CD4-positive, alpha-beta T cell treated with Interleukin-12 subunit alpha and Interleukin-12 subunit beta, for 1 hour (primary cell): ENCODE measurements around the gene CHST13.
"Not testable (repeated sequence)": the region's sequence is repeated elsewhere in the genome, so short reads cannot be mapped to it uniquely, and the experiment has no call there.

Source experiments
- DNase-seq: peaks from one replicate; pipeline ENCODE4 v3.0.0-alpha.2; 2020

CHST13 gene

DNA sequence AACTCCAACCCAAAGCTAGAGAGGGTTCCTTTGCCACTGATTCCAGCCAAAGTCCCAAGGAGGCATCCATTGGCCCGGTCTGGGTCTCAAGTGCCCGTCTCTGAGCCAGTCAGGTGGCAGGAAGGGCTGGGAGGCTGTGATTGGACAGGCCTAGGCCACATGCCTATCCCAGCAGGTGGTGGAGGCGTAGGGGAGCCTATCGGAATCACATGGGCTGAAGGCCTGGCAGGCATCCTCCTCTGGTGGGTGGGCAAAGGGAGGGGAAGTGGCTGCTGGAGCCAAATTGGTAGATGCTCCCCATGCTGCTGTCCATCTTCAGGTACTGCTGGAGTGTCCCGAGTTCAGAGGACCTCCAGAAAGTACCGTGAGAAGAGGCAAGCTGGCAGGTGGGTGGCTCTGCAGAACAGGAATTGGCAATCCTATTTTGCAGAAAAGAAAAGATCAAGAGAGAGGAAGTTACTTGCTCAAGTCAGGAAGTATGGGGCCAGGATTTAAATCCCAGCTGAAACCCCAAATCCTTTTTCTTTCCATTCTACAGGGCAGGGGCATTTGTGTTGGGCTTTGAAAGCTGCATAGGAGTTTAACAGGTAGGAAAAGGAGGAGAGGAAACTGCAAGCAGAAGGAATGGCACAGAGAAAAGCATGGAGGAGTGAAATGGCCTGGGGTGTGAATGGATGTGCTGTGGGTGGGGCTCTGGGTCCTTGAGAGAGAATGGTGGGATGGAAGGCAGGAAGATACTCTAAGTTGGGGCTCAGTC, 3.7 kb downstream of the CHST13 start:
- DNase-seq = no peak

- no peak for DNase-seq
Measured at GRCh38 chr3:126528419-126528799, 4.5 kb downstream of the CHST13 start.

GRCh38 chr3:126528800-126529541, 5.0 kb downstream of the CHST13 start:
- DNase-seq = no peak

DNA sequence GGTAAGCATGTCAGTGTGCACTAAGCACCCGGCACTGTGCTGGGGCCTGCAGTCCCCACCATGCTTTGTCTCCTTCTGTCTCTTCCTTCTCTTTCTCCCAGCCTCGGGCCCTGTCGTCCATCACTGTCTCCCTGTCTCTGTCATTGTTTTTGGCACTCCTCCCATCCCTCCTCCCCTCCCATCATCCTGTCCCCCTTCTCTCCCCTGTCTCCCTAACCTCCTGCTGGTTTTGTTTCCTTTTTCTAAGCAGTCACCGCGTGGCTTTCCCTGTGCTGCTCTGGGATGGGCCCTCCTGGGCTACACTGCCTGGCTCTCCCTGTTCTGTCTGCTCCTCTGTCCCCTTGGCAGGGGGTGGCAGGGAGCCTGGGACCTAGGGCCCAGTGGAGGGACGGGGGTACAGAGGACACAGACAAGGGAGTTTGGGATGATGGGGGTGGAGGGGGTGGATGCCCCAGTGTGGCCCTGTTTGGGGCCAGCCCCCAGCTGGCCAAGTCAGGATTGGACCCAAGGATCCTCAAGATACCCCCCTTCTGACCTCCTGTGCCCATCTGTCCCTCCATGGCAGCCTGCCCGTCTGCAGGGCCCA, 5.7 kb downstream of the CHST13 start:
- no peak for DNase-seq

GRCh38 chr3:126530171-126531050, 6.5 kb downstream of the CHST13 start:
- DNase-seq = no peak

DNA sequence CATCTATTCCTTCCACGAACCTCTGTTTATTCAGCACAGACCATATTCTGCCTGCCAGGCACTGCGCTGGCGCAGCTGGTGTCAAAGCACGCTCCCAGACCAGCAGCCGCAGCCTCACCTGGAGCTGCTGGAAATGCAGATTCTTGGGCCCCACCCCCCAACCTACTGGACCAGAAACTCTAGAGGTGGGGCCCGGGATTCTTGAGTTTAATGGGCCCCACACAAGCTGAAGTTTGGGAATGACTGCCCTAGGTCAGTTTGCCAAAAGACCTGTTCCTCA, 7.0 kb downstream of the CHST13 start:
- DNase-seq = no peak

GRCh38 chr3:126533506-126533905, 9.6 kb downstream of the CHST13 start:
- no peak for DNase-seq

GRCh38 chr3:126534716-126535115, 10.8 kb downstream of the CHST13 start:
- not testable (repeated sequence) for DNase-seq

GRCh38 chr3:126535636-126536035, 11.7 kb downstream of the CHST13 start:
- DNase-seq = no peak

DNA sequence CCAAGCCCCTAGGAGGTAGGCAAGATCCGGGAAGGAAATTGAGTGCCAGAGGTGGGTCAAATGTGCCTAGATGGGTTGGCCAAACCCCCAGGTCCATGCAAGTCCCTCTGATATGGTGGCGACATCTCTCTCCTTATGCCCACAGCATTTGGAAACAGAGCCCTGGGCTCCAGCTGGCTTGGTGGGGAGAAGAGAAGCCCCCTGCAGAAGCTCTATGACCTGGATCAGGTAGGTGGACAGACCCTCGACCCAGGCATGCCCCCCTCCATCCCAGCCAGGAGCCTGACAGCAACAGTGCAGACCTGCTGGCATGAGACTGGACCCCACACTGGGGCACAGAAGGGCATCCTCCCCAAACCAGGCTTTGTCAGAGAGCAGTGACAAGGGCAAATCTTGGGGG, 12.2 kb downstream of the CHST13 start:
- DNase-seq = no peak

DNA sequence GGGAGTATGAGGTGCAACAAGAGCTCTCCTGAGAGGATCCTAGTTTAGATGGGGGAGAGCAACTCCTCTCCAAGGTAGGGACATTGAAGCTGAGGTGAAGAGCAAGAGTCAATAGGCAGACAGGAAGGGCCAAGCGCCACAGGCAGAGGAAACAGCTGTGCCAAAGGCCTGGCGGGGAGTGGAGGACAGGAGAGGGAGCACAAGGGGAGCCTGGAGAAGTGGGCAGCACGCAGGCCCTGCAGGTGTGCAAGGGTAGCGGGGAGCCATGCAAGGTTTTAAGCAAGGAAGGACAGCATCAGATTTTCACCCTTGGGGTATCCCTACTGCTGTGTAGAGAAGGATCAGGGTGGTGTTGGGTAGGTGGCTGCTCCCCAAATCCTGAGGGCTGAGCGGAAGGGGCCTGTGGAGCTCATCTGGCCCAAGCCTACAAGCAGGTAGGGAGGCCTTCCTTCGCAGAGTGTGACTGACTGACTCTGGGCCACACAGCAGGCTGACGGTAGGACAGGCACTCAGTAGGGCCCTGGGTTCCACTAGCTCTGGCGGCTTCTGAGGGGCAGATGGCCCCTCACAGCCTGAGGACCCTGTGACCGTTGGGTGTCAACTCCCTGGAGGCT, 13.3 kb downstream of the CHST13 start:
- DNase-seq = no peak

DNA sequence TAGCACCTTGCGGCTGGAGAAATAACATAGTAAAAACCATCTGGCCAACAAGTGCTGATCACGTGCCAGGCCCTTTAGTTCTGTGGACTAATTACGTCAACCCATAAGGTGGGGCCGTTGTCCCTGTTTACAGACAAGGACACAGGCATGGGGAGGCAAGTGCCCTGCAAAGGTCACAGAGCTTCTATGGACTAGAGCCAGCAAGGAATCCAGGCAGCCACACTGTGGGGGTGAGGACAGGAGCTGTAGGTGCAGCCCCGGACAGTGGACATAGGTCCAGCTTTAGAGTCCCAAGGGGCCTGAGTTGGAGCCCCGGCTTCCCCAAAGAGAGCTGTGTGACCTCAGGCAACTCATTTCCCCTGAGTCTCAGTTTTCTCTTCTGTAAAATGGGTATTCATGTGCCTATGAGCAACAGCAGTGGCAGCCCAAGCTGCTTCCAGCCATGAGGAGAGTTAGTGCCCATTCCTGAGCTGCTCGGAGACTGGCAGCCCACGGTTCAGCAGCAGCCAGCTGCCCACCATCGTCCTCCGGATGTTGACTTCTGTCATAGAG, 13.9 kb downstream of the CHST13 start:
- no peak for DNase-seq

DNA sequence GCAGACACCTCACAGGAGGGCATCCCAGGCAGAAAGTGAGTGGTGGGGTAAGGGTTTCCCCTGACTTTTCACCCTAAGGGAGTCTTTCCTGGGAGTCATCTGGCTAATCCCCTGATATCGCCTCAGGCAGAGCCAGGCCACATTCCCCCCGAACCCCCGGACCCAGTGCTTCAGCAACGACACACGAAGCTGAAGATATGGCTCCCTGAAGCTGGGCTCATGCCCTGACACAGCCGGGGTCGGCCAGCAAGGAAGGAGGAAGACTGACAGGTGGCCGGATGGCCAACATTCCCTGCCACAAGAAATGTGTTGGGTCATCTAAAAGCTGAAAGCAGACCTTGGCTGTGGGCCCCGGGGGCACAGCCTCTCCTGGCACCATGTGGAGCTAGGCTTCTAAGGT, 14.4 kb downstream of the CHST13 start:
- DNase-seq = no peak

- DNase-seq = no peak
Measured at GRCh38 chr3:126538966-126539365, 15.0 kb downstream of the CHST13 start.

DNA sequence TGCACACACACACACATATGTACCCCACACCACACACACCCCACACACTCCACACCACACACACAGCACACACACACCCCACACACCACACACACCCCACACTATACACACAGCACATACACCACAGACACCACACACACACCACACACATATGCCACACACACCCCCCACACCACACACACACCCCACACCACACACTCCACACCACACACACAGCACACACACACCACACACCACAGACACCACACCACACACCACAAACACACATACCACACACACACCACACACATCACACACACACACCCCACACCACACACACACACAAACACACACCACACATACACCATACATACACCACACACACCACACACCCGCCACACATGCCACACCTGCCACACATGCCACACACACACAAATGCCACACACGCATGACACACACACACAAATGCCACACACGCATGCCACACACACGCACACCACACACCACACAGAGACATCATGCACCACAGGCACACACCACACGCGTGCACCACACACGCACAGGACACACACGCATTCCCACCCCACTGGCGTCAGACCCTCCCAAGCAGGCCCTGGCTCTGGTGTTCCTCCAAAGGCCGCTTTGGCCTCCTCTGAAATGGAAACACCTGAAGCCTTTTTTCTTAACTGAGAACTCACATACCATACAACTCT, 15.7 kb downstream of the CHST13 start:
- no peak for DNase-seq

- no peak for DNase-seq
Measured at GRCh38 chr3:126540342-126540849, 16.4 kb downstream of the CHST13 start.

- DNase-seq = no peak
Measured at GRCh38 chr3:126540951-126541627, 17.1 kb downstream of the CHST13 start.

DNA sequence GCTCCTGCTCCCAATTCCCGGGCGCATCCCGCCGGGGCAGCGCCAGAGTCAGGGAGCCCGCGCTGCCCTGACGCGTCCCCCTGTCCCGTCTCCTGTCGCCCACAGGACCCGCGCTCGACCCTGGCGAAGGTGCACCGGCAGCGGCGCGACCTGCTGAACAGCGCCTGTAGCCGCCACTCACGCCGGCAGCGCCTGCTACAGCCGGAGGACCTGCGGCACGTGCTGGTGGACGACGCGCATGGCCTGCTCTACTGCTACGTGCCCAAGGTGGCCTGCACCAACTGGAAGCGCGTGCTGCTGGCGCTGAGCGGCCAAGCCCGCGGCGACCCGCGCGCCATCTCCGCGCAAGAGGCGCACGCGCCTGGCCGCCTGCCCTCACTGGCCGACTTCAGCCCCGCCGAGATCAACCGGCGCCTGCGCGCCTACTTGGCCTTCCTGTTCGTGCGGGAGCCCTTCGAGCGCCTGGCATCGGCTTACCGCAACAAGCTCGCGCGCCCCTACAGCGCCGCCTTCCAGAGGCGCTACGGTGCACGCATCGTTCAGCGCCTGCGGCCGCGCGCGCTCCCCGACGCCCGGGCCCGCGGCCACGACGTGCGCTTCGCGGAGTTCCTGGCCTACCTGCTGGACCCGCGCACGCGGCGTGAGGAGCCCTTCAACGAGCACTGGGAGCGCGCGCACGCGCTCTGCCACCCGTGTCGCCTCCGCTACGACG, 17.8 kb downstream of the CHST13 start:
- no peak for DNase-seq

GRCh38 chr3:126542340-126543241, 18.6 kb downstream of the CHST13 start:
- no peak for DNase-seq
